ENCODE data around the gene CTSG.
"Not testable (repeated sequence)": the region's sequence is repeated elsewhere in the genome, so short reads cannot be mapped to it uniquely, and the experiment has no call there.

DNA sequence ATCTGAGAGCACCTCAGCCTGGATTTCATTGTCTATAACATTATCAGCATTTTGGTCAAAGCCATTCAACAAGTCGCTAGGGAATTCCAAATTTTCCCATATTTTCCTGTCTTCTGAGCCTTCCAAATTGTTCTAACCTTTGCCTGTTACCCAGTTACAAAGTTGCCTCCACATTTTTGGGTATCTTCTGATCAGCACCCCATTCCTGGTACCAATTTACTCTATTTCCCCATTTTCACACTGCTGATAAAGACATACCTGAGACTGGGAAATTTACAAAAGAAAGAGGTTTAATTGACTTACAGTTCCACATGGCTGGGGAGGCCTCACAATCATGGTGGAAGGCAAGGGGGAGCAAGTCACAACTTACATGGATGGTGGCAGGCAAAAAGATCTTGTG lies 27.0 kb downstream of the CTSG start:
- not testable (repeated sequence) for TF ChIP-seq POLR2AphosphoS5 (IDR thresholded peaks at IDR 0.05; ENCODE audit: insufficient read depth in 1 of 2, low read depth in 1 of 2); POLR2A (IDR thresholded peaks at IDR 0.05)
- TF ChIP-seq, protein P1, sequence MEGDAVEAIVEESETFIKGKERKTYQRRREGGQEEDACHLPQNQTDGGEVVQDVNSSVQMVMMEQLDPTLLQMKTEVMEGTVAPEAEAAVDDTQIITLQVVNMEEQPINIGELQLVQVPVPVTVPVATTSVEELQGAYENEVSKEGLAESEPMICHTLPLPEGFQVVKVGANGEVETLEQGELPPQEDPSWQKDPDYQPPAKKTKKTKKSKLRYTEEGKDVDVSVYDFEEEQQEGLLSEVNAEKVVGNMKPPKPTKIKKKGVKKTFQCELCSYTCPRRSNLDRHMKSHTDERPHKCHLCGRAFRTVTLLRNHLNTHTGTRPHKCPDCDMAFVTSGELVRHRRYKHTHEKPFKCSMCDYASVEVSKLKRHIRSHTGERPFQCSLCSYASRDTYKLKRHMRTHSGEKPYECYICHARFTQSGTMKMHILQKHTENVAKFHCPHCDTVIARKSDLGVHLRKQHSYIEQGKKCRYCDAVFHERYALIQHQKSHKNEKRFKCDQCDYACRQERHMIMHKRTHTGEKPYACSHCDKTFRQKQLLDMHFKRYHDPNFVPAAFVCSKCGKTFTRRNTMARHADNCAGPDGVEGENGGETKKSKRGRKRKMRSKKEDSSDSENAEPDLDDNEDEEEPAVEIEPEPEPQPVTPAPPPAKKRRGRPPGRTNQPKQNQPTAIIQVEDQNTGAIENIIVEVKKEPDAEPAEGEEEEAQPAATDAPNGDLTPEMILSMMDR (IDR thresholded peaks at IDR 0.05): not testable (repeated sequence)

Data from vagina (tissue), 2 donors.